GM06990 (cell line): ENCODE measurements around the gene FNBP1.
"Not testable (repeated sequence)": the region's sequence is repeated elsewhere in the genome, so short reads cannot be mapped to it uniquely, and the experiment has no call there.

Source experiments
- DNase-seq: peaks from one replicate; pipeline ENCODE4 v3.0.0-alpha.2; 2011; ENCODE audit not compliant: insufficient read length; ENCODE audit errors: extremely low read depth
- H3K27me3 ChIP-seq: replicated peaks from 2 replicates; pipeline ENCODE4 v1.6.0; 2011; ENCODE audit warnings: low read length; ENCODE audit not compliant: control insufficient read depth, insufficient read depth
- H3K36me3 ChIP-seq: 2 replicates; pipeline ENCODE4 v1.5.1; 2011; ENCODE audit warnings: low read length; ENCODE audit not compliant: control insufficient read depth, insufficient read depth
- H3K4me3 ChIP-seq: replicated peaks from 2 replicates; pipeline ENCODE4 v1.5.1; 2011; ENCODE audit warnings: low read depth, mild to moderate bottlenecking, control low read depth, low read length
- CTCF ChIP-seq: IDR thresholded peaks from 2 replicates; pipeline ENCODE4 v1.5.1; 2011; ENCODE audit warnings: low read length, control low read depth, mild to moderate bottlenecking, inconsistent platforms; ENCODE audit not compliant: insufficient read depth, poor library complexity, severe bottlenecking

FNBP1 gene

DNA sequence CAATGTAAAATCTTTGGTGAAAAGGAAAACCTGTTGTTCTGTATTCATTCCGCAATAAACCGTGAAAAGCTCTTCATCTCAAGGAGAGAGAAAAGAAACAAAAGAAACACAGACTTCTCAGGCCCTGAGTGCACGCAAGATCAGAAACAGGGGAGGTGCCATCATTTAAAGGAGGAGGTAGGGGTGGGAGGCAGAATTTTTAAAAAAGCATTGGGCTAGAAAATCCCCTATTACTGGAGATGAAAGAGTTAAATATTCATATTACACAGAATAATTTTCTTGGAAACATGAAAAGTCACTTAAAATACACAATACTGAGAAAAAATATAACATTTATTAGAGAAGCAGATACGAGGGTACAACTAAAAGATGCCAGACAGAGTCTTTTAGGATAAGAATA is 151.4 kb downstream of the FNBP1 start:
- TF ChIP-seq CTCF, result no peak
- Histone ChIP-seq H3K4me3 (no peak overlapping the region), H3K36me3 (peaks cover 21% of the 10 kb centered on the region), H3K27me3 (no peaks in the 10 kb centered on the region)
- no peak for DNase-seq

DNA sequence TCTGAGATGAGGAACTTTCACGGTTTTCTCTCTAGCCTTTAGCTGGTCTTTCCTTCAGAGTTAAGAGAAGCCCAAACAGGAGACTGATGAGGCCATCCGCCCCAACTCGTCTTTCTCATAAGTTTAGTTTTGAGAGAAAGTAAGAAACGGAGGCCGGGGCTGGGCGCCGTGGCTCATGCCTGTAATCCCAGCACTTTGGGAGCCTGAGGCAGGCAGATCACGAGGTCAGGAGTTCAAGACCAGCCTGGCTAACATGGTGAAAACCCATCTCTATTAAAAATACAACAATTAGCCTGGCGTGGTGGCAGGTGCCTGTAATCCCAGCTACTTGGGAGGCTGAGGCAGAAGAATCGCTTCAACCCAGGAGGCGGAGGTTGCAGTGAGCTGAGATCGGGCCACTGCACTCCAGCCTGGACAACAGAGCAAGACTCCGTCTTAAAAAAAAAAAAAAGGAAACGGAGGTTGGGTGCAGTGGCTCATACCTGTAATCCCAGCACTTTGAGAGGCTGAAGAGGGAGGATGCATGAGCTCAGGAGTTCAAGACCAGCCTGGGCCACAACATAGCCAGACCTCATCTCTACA is 152.2 kb downstream of the FNBP1 start:
- H3K4me3 ChIP-seq, H3K27me3 ChIP-seq, DNase-seq: not testable (repeated sequence)
- H3K36me3 ChIP-seq, result peaks cover 16% of the 10 kb centered on the region

DNA sequence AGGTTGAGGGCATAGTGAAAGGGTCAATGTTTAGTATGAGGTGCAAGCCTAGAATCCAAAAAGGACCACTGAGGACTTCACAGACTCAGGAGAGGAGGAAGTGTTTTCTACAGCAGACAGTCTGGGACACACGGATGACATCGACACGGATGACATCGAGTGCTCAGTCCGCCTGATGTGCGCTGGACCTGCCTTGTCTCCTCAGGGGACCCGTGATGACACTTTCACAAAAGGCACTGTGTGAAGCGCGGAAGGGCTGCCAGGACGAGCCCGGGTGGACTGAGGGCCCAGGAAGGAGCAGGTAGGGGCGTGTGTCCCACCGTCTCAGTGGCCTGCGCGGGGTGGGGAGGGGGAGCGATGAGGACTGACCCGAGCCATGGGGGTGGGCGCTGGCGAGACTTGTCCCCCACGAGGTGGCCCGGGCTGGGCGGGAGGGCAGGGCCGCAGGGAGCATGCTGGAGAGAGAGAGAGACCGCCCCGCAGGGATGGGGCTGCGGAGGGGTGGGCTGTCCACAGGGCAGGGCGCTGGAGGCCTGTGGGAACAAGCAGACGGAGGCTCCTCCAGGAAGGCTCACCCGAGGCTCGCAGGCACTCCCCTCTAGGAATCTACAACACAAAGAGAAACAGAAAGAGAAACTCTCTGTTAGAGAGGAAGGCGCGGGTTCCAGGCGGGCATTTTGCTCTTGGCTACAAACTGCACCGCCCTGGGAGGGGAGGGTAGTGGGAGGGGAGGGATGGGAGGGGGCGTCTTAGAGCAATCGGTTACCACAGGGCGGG is 152.9 kb downstream of the FNBP1 start:
- no peaks in the 10 kb centered on the region for H3K27me3 ChIP-seq
- TF ChIP-seq CTCF, result no peak
- no peak overlapping the region for H3K4me3 ChIP-seq
- DNase-seq, result peak; percentile 59
- H3K36me3 ChIP-seq, result peaks cover 16% of the 10 kb centered on the region

DNA sequence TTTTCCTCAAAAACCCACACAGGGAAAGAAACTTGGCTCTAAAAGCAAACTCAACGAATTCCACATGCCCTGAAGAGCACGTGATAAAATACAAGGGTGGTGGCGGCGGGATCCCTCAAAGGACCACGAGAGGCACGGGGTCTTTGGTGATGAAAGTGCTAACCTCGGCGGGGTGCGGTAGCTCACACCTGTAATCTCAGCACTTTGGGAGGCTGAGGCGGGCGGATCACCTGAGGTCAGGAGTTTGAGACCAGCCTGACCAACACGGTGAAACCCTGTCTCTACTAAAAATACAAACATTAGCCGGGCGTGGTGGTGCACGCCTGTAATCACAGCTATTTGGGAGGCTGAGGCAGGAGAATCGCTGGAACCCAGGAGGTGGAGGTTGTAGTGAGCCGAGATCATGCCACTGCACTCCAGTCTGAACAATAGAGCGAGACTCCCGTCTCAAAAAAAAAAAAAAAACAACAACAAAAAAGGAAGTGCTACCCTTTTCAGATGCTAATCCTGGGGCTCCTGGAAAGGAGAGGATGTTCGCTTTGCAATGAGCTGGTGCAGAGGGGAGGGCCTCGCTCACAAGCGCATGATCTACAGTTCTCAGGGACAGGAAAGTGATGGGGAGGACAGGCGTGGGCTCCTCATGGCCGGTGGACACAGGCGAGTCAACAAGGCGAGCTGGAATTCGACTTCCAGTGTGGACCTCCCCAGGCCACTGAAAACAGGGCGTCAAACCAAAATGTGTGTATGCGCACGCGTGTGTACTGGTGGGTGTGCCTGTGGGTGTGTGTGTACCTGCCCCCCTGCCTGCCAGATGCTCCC is 153.7 kb downstream of the FNBP1 start:
- Histone ChIP-seq H3K36me3 (peaks cover 16% of the 10 kb centered on the region), H3K27me3 (no peaks in the 10 kb centered on the region), H3K4me3 (no peak overlapping the region)
- no peak for TF ChIP-seq CTCF
- no peak for DNase-seq

DNA sequence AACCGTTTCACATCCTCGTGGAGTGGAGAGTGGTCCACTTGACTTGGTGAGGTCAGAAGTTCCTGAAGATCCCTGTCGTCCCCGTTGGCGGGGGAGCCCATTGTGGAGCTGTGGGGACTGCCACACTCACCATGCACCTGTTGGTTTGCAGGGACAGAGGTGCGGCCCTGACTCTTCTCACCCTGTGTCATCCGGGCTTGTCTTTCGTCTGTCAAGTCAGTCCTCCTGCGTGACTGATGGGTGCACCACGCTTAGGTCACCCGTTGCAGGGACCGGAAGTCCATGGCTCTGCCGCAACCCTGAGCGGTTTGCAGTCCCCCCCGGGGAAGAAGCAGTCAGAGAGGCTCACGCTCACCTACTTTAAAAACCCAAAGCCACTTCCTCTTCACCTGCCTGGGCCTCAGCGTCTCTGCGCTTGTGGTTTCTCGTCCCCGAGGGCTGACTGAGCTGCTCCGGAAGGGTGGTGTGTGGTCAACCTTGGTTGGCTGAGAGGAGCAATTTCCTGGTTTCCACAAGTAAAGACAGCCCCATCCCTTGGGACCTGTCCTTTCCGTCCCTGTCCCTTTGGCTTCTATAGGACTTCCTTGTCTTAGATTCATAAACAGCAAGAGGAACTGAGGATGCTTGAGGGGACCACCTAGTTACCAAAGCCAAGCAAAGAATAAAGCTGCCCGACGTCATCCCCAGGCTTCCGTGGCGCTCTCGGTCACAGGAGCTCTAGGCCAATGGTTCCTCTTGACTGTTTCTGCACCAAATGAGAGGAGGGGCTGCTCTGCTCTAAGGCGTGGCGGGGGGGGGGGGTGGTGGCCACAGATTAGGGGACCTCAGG is 154.5 kb downstream of the FNBP1 start:
- peak overlapping the region; percentile 22 for H3K4me3 ChIP-seq

More for the DNA sequence above, 154.5 kb downstream of the FNBP1 start:
- TF ChIP-seq CTCF, result no peak
- Histone ChIP-seq H3K36me3 (peaks cover 14% of the 10 kb centered on the region), H3K27me3 (no peaks in the 10 kb centered on the region)
- peak; percentile 95 for DNase-seq
